GM23338 (cell line): Measurements from ENCODE around the gene FAM53A. TPM values are rescaled to one million over a fixed set of nuclear protein-coding genes. Genes with fewer than 3 reads are reported as not detected.

Experiments used
- ATAC-seq: fragments of 200-7000 bp; cut with Tn5 transposase; 3 replicates; pipeline ENCODE4 v1.9.1; 2020
- DNase-seq: peaks from one replicate; pipeline ENCODE4 v3.0.0-alpha.2; 2015; ENCODE audit warnings: low spot score
- H2AFZ ChIP-seq: fragments of 200-600 bp; sonication (generic); 2 replicates; pipeline ENCODE4 v1.8.0; 2016; ENCODE audit warnings: antibody characterized with exemption, mild to moderate bottlenecking, moderate library complexity
- H3F3A ChIP-seq: fragments of 200-600 bp; sonication (generic); replicated peaks from 2 replicates; pipeline ENCODE4 v1.8.0; 2017; ENCODE audit warnings: antibody characterized with exemption, mixed run types, low read depth
- H3K27ac ChIP-seq: fragments of 200-600 bp; sonication (generic); 2 replicates; pipeline ENCODE4 v1.6.1; 2016; ENCODE audit warnings: low read depth
- H3K27me3 ChIP-seq: fragments of 200-600 bp; sonication (generic); 2 replicates; pipeline ENCODE4 v1.8.0; 2016; ENCODE audit warnings: mild to moderate bottlenecking, mixed run types, moderate library complexity; ENCODE audit not compliant: insufficient read depth
- H3K36me3 ChIP-seq: fragments of 200-600 bp; sonication (generic); 2 replicates; pipeline ENCODE4 v1.8.0; 2016; ENCODE audit warnings: mild to moderate bottlenecking; ENCODE audit not compliant: insufficient read depth
- H3K4me1 ChIP-seq: fragments of 200-600 bp; sonication (generic); 2 replicates; pipeline ENCODE4 v1.8.0; 2016; ENCODE audit warnings: mild to moderate bottlenecking, moderate library complexity; ENCODE audit not compliant: insufficient read depth
- H3K4me2 ChIP-seq: fragments of 200-600 bp; sonication (generic); 2 replicates; pipeline ENCODE4 v1.7.1; 2017; ENCODE audit warnings: mixed run types
- H3K4me3 ChIP-seq: fragments of 200-600 bp; sonication (generic); 2 replicates; pipeline ENCODE4 v1.6.1; 2016; ENCODE audit warnings: mixed run types
- H3K79me2 ChIP-seq: fragments of 200-600 bp; sonication (generic); replicated peaks from 2 replicates; pipeline ENCODE4 v1.8.0; 2017; ENCODE audit warnings: mild to moderate bottlenecking; ENCODE audit not compliant: insufficient read depth
- H3K9me2 ChIP-seq: fragments of 200-600 bp; sonication (generic); 2 replicates; pipeline ENCODE4 v1.8.0; 2017; ENCODE audit not compliant: insufficient read depth
- H4K20me1 ChIP-seq: fragments of 200-600 bp; sonication (generic); replicated peaks from 2 replicates; pipeline ENCODE4 v1.8.0; 2017; ENCODE audit warnings: mild to moderate bottlenecking; ENCODE audit not compliant: insufficient read depth
- H3K27ac Mint-ChIP-seq: 2 replicates; pipeline ENCODE4 v1.8.0; 2020; ENCODE audit warnings: inconsistent platforms, mild to moderate bottlenecking, moderate library complexity, mixed read lengths
- H3K27me3 Mint-ChIP-seq: 3 replicates; pipeline ENCODE4 v1.8.0; 2022; ENCODE audit warnings: low read depth, mild to moderate bottlenecking, moderate library complexity, mixed read lengths, inconsistent platforms; ENCODE audit not compliant: insufficient read depth, poor library complexity
- H3K36me3 Mint-ChIP-seq: 3 replicates; pipeline ENCODE4 v1.8.0; 2021; ENCODE audit warnings: low read depth, mild to moderate bottlenecking, inconsistent platforms, moderate library complexity, mixed read lengths
- H3K4me1 Mint-ChIP-seq: 3 replicates; pipeline ENCODE4 v1.8.0; 2020; ENCODE audit warnings: mild to moderate bottlenecking, inconsistent platforms, mixed read lengths
- H3K4me3 Mint-ChIP-seq: 3 replicates; pipeline ENCODE4 v1.8.0; 2021; ENCODE audit warnings: moderate library complexity, mild to moderate bottlenecking, inconsistent platforms, mixed read lengths
- H3K9me3 Mint-ChIP-seq: 3 replicates; pipeline ENCODE4 v1.8.0; 2020; ENCODE audit warnings: moderate library complexity, mild to moderate bottlenecking, inconsistent platforms, mixed read lengths
- CREB1 ChIP-seq: fragments of 250-450 bp; sonication (Bioruptor Pico); IDR thresholded peaks from 2 replicates; pipeline ENCODE4 v1.5.0; 2020; ENCODE audit warnings: low read depth, mild to moderate bottlenecking, moderate library complexity
- EZH2 ChIP-seq: fragments of 200-600 bp; sonication (generic); IDR thresholded peaks from one replicate; pipeline ENCODE4 v1.8.0; 2017; ENCODE audit warnings: antibody characterized with exemption, mild to moderate bottlenecking, low read depth; ENCODE audit not compliant: unreplicated experiment
- JUNB ChIP-seq: IDR thresholded peaks from one replicate; pipeline ENCODE4 v1.6.1; 2016; ENCODE audit warnings: antibody characterized with exemption; ENCODE audit not compliant: unreplicated experiment
- NANOG ChIP-seq: IDR thresholded peaks from 2 replicates; pipeline ENCODE4 v1.6.1; 2016; ENCODE audit warnings: antibody characterized with exemption, borderline replicate concordance
- POLR2AphosphoS5 ChIP-seq: IDR thresholded peaks from 2 replicates; pipeline ENCODE4 v1.6.1; 2016; ENCODE audit warnings: antibody characterized with exemption, low read depth
- STAT1 ChIP-seq: IDR thresholded peaks from one replicate; pipeline ENCODE4 v1.6.1; 2016; ENCODE audit warnings: antibody characterized with exemption; ENCODE audit not compliant: unreplicated experiment
- ZNF114 ChIP-seq: fragments of 250-450 bp; sonication (Bioruptor Pico); IDR thresholded peaks from 2 replicates; pipeline ENCODE4 v1.5.0; 2020; ENCODE audit warnings: mild to moderate bottlenecking, moderate library complexity
- ZNF331 ChIP-seq: fragments of 250-450 bp; sonication (Bioruptor Pico); IDR thresholded peaks from 2 replicates; pipeline ENCODE4 v1.5.0; 2020; ENCODE audit warnings: low read depth, mild to moderate bottlenecking, moderate library complexity
- polyA plus RNA-seq: library from polyadenylated mRNA; unstranded; fragments of >200 nt; fragmentation: Nextera tagmentation; extraction: Ambion mirVana; gene quantifications from 2 replicates; pipeline ENCODE4 v1.2.1, GENCODE V29; 2016
- total RNA-seq: library from RNA; depleted of rRNA; stranded (reverse); fragments of >200 nt; shearing (Covaris generic); gene quantifications from 2 replicates; pipeline ENCODE4 v1.2.3, GENCODE V29; 2014
- TF ChIP-seq, protein P1 (sequence below): fragments of 250-450 bp; sonication (Bioruptor Pico); IDR thresholded peaks from 2 replicates; pipeline ENCODE4 v1.5.0; 2020; ENCODE audit warnings: mild to moderate bottlenecking, moderate library complexity
- TF ChIP-seq, protein P2 (sequence below), 2 experiments: fragments of 200-600 bp in 1 of 2; sonication (generic) in 1 of 2; conservative IDR thresholded peaks; 2 replicates each; pipeline versions ENCODE4 v1.5.1 to v1.6.1; 2016 to 2017; ENCODE audit warnings: antibody characterized with exemption in 2 of 2, low read depth in 2 of 2, mild to moderate bottlenecking in 2 of 2, moderate library complexity in 1 of 2
- TF ChIP-seq, protein P3 (sequence below): IDR thresholded peaks from 2 replicates; pipeline ENCODE4 v1.6.1; 2016; ENCODE audit warnings: antibody characterized with exemption
- TF ChIP-seq, protein P4 (sequence below): IDR thresholded peaks from one replicate; pipeline ENCODE4 v1.6.1; 2018; ENCODE audit warnings: antibody characterized with exemption; ENCODE audit not compliant: unreplicated experiment

The FAM53A gene
- total and polyA plus RNA-seq, 2 experiments from 2014 or later, result 1.1 to 3.1 TPM

DNA sequence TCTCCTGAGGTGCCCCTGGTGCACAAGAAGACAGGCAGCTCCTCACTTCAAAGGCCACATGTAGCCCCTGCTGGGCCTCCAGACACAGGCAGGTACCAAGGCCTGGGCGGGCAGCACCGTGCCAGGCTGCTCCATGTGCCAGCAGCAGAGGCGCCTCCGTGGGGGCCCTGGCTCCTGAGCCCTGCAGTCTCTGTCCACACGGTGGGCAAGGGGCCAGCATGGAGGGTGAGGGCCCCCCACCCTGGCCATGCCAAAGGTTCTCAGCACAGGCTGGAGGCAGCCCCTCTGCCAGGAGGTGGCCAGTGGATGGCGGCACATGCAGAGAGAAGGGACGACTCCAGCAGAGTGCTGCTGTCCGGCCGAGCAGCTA is 72.6 kb downstream of the FAM53A start (continued):
- TF ChIP-seq CREB1 (CRISPR knock-in tag) (no peak), ZNF114 (CRISPR knock-in tag) (no peak)

DNA sequence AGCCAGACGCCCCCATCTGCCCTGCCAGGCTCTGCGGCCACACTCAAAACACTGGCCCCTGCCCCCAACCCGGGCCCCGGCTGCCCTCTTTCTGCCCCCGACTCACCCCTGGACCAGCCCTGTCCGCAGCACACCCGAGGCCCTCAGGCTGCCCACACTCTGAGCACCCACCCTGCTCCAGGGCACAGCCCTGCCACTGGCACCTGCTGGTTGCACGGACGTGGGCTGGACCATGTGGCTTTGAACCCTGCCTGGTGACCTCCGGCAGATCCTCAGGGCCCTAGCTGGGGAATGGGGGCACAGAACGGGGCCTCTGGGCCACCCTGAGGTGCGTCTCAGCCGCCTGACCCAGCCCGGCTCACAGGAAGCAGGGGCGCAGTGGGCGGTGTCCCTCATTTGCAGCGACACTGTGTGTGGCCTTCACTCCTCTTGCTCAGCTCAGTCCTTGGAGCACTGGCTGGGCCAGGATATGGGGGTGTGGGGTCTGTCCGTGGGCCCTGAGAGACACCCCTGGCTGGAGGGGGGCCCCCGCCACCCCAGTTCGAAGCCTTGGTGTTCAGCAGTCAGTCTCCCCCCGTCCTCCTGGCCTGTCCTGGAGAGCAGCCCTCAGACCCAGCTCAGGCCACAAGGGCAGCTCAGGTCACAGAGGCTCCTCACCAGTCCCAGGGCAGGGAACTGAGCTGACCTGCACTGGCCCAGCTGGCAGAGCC is 73.2 kb downstream of the FAM53A start:
- Histone ChIP-seq H3K27ac (no peak overlapping the region), H3K27me3 (no peaks in the 10 kb centered on the region), H3K4me2 (no peak overlapping the region), H3K79me2 (no peaks in the 10 kb centered on the region), H3K4me3 (no peak overlapping the region), H3F3A (no peaks in the 10 kb centered on the region), H2AFZ (no peak overlapping the region), H3K9me2 (no peaks in the 10 kb centered on the region), H3K4me1 (no peaks in the 10 kb centered on the region), H4K20me1 (no peaks in the 10 kb centered on the region), H3K36me3 (no peaks in the 10 kb centered on the region)
- no peaks in the 10 kb centered on the region for H3K9me3 Mint-ChIP-seq
- DNase-seq, result no peak
- no peaks in the 10 kb centered on the region; the same call in 2 of the 3 replicates for H3K4me1 Mint-ChIP-seq
- H3K4me3 Mint-ChIP-seq, result no peak overlapping the region
- ATAC-seq, result no peak
- H3K36me3 Mint-ChIP-seq, result no peaks in the 10 kb centered on the region; the same call in 2 of the 3 replicates
- peaks cover 10% of the 10 kb centered on the region for H3K27me3 Mint-ChIP-seq
- no peak overlapping the region for H3K27ac Mint-ChIP-seq
- TF ChIP-seq NANOG, result no peak
- TF ChIP-seq ZNF114 (CRISPR knock-in tag), result no peak
- TF ChIP-seq EZH2, result no peak
- TF ChIP-seq CREB1 (CRISPR knock-in tag), result no peak
- TF ChIP-seq ZNF331, result no peak
- TF ChIP-seq, protein P1, sequence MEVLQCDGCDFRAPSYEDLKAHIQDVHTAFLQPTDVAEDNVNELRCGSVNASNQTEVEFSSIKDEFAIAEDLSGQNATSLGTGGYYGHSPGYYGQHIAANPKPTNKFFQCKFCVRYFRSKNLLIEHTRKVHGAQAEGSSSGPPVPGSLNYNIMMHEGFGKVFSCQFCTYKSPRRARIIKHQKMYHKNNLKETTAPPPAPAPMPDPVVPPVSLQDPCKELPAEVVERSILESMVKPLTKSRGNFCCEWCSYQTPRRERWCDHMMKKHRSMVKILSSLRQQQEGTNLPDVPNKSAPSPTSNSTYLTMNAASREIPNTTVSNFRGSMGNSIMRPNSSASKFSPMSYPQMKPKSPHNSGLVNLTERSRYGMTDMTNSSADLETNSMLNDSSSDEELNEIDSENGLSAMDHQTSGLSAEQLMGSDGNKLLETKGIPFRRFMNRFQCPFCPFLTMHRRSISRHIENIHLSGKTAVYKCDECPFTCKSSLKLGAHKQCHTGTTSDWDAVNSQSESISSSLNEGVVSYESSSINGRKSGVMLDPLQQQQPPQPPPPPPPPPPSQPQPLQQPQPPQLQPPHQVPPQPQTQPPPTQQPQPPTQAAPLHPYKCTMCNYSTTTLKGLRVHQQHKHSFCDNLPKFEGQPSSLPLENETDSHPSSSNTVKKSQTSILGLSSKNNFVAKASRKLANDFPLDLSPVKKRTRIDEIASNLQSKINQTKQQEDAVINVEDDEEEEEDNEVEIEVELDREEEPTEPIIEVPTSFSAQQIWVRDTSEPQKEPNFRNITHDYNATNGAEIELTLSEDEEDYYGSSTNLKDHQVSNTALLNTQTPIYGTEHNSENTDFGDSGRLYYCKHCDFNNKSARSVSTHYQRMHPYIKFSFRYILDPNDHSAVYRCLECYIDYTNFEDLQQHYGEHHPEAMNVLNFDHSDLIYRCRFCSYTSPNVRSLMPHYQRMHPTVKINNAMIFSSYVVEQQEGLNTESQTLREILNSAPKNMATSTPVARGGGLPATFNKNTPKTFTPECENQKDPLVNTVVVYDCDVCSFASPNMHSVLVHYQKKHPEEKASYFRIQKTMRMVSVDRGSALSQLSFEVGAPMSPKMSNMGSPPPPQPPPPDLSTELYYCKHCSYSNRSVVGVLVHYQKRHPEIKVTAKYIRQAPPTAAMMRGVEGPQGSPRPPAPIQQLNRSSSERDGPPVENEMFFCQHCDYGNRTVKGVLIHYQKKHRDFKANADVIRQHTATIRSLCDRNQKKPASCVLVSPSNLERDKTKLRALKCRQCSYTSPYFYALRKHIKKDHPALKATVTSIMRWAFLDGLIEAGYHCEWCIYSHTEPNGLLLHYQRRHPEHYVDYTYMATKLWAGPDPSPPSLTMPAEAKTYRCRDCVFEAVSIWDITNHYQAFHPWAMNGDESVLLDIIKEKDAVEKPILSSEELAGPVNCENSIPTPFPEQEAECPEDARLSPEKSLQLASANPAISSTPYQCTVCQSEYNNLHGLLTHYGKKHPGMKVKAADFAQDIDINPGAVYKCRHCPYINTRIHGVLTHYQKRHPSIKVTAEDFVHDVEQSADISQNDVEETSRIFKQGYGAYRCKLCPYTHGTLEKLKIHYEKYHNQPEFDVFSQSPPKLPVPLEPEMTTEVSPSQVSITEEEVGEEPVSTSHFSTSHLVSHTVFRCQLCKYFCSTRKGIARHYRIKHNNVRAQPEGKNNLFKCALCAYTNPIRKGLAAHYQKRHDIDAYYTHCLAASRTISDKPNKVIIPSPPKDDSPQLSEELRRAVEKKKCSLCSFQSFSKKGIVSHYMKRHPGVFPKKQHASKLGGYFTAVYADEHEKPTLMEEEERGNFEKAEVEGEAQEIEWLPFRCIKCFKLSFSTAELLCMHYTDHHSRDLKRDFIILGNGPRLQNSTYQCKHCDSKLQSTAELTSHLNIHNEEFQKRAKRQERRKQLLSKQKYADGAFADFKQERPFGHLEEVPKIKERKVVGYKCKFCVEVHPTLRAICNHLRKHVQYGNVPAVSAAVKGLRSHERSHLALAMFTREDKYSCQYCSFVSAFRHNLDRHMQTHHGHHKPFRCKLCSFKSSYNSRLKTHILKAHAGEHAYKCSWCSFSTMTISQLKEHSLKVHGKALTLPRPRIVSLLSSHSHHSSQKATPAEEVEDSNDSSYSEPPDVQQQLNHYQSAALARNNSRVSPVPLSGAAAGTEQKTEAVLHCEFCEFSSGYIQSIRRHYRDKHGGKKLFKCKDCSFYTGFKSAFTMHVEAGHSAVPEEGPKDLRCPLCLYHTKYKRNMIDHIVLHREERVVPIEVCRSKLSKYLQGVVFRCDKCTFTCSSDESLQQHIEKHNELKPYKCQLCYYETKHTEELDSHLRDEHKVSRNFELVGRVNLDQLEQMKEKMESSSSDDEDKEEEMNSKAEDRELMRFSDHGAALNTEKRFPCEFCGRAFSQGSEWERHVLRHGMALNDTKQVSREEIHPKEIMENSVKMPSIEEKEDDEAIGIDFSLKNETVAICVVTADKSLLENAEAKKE (CRISPR knock-in tag), result no peak
- no peak for TF ChIP-seq JUNB
- TF ChIP-seq STAT1, result no peak
- TF ChIP-seq POLR2AphosphoS5, result no peak
- TF ChIP-seq, protein P2, sequence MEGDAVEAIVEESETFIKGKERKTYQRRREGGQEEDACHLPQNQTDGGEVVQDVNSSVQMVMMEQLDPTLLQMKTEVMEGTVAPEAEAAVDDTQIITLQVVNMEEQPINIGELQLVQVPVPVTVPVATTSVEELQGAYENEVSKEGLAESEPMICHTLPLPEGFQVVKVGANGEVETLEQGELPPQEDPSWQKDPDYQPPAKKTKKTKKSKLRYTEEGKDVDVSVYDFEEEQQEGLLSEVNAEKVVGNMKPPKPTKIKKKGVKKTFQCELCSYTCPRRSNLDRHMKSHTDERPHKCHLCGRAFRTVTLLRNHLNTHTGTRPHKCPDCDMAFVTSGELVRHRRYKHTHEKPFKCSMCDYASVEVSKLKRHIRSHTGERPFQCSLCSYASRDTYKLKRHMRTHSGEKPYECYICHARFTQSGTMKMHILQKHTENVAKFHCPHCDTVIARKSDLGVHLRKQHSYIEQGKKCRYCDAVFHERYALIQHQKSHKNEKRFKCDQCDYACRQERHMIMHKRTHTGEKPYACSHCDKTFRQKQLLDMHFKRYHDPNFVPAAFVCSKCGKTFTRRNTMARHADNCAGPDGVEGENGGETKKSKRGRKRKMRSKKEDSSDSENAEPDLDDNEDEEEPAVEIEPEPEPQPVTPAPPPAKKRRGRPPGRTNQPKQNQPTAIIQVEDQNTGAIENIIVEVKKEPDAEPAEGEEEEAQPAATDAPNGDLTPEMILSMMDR (conservative IDR thresholded peaks at IDR 0.05; ENCODE audit: low read depth in 2 of 2), result no peak
- TF ChIP-seq, protein P3, sequence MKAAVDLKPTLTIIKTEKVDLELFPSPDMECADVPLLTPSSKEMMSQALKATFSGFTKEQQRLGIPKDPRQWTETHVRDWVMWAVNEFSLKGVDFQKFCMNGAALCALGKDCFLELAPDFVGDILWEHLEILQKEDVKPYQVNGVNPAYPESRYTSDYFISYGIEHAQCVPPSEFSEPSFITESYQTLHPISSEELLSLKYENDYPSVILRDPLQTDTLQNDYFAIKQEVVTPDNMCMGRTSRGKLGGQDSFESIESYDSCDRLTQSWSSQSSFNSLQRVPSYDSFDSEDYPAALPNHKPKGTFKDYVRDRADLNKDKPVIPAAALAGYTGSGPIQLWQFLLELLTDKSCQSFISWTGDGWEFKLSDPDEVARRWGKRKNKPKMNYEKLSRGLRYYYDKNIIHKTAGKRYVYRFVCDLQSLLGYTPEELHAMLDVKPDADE, result no peak
- TF ChIP-seq, protein P4, sequence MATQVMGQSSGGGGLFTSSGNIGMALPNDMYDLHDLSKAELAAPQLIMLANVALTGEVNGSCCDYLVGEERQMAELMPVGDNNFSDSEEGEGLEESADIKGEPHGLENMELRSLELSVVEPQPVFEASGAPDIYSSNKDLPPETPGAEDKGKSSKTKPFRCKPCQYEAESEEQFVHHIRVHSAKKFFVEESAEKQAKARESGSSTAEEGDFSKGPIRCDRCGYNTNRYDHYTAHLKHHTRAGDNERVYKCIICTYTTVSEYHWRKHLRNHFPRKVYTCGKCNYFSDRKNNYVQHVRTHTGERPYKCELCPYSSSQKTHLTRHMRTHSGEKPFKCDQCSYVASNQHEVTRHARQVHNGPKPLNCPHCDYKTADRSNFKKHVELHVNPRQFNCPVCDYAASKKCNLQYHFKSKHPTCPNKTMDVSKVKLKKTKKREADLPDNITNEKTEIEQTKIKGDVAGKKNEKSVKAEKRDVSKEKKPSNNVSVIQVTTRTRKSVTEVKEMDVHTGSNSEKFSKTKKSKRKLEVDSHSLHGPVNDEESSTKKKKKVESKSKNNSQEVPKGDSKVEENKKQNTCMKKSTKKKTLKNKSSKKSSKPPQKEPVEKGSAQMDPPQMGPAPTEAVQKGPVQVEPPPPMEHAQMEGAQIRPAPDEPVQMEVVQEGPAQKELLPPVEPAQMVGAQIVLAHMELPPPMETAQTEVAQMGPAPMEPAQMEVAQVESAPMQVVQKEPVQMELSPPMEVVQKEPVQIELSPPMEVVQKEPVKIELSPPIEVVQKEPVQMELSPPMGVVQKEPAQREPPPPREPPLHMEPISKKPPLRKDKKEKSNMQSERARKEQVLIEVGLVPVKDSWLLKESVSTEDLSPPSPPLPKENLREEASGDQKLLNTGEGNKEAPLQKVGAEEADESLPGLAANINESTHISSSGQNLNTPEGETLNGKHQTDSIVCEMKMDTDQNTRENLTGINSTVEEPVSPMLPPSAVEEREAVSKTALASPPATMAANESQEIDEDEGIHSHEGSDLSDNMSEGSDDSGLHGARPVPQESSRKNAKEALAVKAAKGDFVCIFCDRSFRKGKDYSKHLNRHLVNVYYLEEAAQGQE, result no peak
